ENCODE results near the gene NLN. TPM values are rescaled to one million over a fixed set of nuclear protein-coding genes. Genes with fewer than 3 reads are reported as not detected.
A peak's percentile ranks its signal among the peaks of the same experiment; 100 is the strongest.
"Not testable (repeated sequence)": the region's sequence is repeated elsewhere in the genome, so short reads cannot be mapped to it uniquely, and the experiment has no call there.

NLN gene
- polyA plus RNA-seq (2012; ENCODE audit: missing spikeins), result 19.2 TPM

DNA sequence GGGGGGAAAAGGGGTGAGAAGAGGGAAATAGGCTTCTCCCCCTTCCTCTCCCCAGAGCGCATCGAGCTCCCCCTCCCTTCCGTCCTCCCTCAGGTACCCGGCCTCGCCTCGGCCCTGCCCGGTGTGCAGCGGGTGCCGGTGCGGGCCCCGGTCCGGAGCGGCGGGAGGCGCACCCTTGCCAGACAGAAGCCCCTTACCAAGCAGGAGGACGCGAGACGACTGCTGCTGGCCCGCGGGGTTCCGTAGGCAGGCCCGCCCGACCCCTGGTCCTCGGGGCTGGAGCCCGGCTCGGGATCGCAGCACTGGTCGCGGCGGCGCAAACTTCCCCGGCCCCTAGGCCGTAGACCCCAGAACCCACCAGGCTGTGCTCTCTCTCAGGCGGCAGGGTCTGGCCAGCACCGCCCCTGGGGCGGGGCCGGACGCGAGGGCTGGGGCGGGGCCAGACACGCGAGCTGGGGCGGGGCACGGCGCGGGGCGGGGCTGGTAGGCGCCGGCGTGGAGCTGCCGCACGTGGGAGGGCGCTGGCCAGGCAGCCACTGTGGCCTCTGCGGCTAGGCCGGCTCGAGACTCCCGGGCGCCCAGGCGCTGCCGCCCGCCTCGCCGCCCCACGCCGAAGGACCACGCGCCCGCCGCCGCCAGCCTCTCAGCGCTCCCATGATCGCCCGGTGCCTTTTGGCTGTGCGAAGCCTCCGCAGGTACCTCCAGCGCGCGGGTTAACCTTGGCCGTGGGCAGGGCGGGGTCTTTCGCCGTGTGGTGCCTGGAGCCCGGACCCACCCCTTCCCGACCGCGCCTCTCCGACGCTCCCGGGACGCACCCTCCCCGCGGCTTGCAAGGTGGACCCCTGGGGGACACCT lies at the start of gene NLN, which contains the start of gene SGTB:
TSS of gene NLN (plus strand) at position 486 of the 855 bp plus-strand sequence. CDS start at position 655, 169 bp downstream.
TSS of gene SGTB (minus strand) at position 390 of the 855 bp plus-strand sequence. CDS start 1,302 bp downstream, outside the sequence.
- TF ChIP-seq POLR2AphosphoS5 (IDR thresholded peaks at IDR 0.05; ENCODE audit: low read depth, low read length), result no peak
- peak; percentile 62 for TF ChIP-seq POLR2A (IDR thresholded peaks at IDR 0.05; ENCODE audit: low read depth, low read length)
- TF ChIP-seq TAF1 (IDR thresholded peaks at IDR 0.05; ENCODE audit: borderline replicate concordance, low read depth, low read length), result no peak
- DNase-seq (ENCODE audit: insufficient read length) (peak; percentile 85), FAIRE-seq (peak; percentile 77)

DNA sequence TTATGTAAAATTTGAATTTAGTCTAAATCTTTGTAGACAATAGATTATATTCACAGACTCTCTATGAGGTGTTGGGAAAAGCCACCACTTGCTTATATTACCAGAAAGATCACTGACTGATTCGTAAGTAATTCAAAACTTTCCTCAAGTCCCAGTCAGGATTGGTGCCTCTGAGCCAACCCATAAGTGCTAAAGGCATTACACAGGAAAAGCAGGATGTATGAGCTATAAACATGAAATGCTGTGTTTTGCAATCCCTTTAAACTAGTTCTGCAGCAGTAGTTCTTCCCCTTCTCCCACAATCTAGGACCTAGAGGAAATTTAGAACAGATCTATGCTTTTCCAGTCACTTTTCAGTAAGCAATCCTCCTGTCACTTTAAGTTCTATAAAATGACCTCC lies 49.2 kb upstream of the NLN start:
- FAIRE-seq, result no peak
- no peak for DNase-seq (ENCODE audit: insufficient read length)
- TF ChIP-seq POLR2A (IDR thresholded peaks at IDR 0.05; ENCODE audit: low read depth, low read length) (no peak), TAF1 (IDR thresholded peaks at IDR 0.05; ENCODE audit: borderline replicate concordance, low read depth, low read length) (no peak), POLR2AphosphoS5 (IDR thresholded peaks at IDR 0.05; ENCODE audit: low read depth, low read length) (no peak)

DNA sequence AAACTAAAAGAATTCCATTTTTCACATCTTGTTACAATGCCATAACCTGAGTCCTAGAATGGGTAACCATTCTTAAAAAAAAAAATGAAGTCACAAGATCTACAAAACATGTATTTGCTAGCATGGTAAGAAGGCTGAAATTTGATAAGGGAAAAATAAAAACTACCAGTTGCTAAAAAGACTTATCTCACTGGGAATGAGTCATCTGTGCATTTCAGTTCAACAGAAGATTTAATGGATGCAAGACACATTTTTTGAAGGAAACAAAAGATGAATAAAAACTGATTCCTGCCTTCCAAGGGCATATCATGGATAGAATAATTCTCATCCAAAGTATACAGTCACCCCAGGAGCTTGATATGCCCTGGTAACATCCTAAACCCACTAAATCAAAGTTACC lies 47.3 kb upstream of the NLN start:
- no peak for DNase-seq (ENCODE audit: insufficient read length)
- TF ChIP-seq POLR2AphosphoS5 (IDR thresholded peaks at IDR 0.05; ENCODE audit: low read depth, low read length) (no peak), POLR2A (IDR thresholded peaks at IDR 0.05; ENCODE audit: low read depth, low read length) (no peak), TAF1 (IDR thresholded peaks at IDR 0.05; ENCODE audit: borderline replicate concordance, low read depth, low read length) (no peak)
- FAIRE-seq, result no peak

DNA sequence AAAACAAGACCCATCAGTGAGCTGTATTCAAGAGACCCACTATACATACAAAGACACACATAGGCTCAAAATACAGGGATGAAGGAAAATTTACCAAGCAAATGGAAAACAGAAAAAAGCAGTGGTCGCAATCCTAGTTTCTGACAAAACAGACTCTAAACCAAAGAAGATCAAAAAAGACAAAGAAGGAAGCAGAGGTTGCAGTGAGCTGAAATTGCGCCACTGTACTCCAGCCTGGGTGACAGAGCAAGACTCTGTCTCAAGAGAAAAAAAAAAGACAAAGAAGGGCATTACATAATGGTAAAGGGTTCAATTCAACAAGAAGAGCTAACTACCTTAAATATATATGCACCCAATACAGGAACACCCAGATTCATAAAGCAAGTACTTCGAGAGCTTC lies 45.9 kb upstream of the NLN start:
- not testable (repeated sequence) for FAIRE-seq; DNase-seq (ENCODE audit: insufficient read length)

DNA sequence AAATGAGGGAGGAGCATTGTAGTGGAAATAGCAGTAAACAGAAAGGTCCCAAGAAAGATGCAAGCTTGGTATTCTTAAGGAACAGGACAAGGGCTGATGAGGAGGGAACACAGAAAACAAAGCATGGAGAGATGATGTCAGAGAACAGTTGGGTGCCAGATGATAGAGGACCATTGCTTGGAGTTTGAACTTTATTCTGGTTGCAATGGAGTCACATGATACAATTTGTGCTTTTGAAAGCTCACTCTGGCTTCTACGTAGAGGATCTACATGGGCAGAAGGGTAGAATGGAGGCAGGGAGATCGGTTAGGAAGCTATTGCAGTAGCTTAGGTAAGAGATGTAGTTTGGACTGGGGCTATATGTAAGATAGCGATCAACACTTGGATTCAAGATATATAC lies 39.9 kb upstream of the NLN start:
- FAIRE-seq, result no peak
- TF ChIP-seq TAF1 (IDR thresholded peaks at IDR 0.05; ENCODE audit: borderline replicate concordance, low read depth, low read length) (no peak), POLR2AphosphoS5 (IDR thresholded peaks at IDR 0.05; ENCODE audit: low read depth, low read length) (no peak), POLR2A (IDR thresholded peaks at IDR 0.05; ENCODE audit: low read depth, low read length) (no peak)
- no peak for DNase-seq (ENCODE audit: insufficient read length)

DNA sequence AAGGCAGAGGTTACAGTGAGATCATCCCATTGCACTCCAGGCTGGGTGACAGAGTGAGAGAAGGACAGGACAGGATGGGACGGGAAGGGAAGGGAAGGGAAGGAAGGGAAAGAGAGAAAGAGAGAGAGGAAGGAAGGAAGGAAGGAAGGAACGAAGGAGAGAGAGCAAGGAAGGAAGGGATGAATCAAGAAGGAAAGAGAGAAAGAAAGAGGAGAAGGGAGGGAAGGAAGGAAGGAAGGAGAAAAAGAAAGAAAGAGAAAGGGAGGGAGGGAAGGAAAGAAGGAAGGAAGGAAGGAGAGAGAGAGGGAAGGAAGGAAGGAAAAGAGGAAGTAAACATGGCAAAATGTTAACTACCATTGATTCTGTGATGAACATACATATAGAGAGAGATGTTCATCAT lies 28.9 kb upstream of the NLN start:
- DNase-seq (ENCODE audit: insufficient read length) (no peak), FAIRE-seq (no peak)
- no peak for TF ChIP-seq TAF1 (IDR thresholded peaks at IDR 0.05; ENCODE audit: borderline replicate concordance, low read depth, low read length)
- no peak for TF ChIP-seq POLR2AphosphoS5 (IDR thresholded peaks at IDR 0.05; ENCODE audit: low read depth, low read length)
- TF ChIP-seq POLR2A (IDR thresholded peaks at IDR 0.05; ENCODE audit: low read depth, low read length), result no peak

DNA sequence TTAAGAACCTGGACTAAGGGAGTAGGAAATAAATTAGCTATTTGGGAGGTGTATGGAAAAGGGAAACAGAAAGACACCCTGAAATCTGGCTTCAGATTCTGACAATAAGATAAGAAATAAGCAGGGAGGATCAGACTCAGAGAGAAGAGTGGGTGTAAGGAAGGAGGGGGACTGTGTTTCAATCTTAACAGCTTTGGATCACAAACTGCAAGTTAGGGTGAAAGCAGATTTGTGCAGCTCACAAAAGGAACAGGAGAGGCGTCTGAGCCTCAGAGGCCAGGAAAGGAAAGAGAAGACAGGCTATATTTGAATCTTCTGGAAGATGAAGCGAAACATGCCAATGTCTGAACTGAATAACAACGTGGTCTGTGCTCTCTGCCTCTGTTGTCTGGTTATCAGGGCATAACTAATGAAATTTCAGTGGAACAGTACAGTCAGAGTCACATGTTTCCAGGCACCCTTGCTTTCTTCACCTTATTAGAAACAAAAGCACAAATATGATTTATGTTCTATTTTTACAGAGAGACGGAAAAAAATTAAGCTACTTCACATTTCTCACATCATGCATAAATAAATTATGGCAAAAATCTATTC lies 26.7 kb upstream of the NLN start:
- DNase-seq (ENCODE audit: insufficient read length) (no peak), FAIRE-seq (peak; percentile 75)
- TF ChIP-seq TAF1 (IDR thresholded peaks at IDR 0.05; ENCODE audit: borderline replicate concordance, low read depth, low read length), result no peak
- TF ChIP-seq POLR2AphosphoS5 (IDR thresholded peaks at IDR 0.05; ENCODE audit: low read depth, low read length), result no peak
- TF ChIP-seq POLR2A (IDR thresholded peaks at IDR 0.05; ENCODE audit: low read depth, low read length), result no peak

DNA sequence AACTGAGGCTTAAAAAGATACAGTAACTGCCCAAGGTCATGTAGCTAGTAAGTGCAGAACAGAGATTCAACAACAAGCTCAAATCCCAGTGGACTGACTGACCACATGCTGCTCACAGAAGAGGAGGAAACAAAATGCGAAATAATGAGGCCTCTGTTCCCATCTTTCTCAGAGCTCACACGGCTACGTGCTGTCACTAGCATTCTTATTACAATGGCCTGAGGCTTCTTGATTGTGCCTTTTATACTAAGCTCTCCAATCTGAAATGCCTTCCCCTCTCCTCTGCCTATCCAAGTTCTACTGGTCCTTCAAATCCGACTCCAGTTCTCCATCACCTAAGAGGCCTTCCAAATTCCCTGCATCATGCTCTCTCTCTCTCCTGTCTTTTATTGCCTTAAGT lies 26.1 kb upstream of the NLN start:
- no peak for FAIRE-seq

DNA sequence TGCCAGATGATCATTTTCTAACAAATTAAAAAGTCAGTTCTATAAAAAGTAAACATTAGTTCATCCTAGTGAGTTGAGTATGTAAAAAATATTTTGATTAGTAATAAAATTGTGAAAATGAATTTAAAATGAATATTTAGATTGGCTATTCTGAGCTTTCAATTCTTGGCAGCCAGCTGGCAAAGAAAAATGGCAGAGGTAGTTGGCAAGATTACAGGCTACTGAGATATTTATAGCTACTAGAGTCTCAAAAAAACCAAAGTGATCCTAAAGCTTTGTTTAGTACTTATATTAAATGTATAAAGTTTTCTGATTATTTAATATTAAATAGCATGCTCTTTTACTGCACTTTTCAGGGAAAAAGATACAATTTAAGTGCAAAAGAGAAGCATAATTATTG lies 25.1 kb upstream of the NLN start:
- no peak for FAIRE-seq
- TF ChIP-seq POLR2AphosphoS5 (IDR thresholded peaks at IDR 0.05; ENCODE audit: low read depth, low read length) (no peak), POLR2A (IDR thresholded peaks at IDR 0.05; ENCODE audit: low read depth, low read length) (no peak), TAF1 (IDR thresholded peaks at IDR 0.05; ENCODE audit: borderline replicate concordance, low read depth, low read length) (no peak)
- DNase-seq (ENCODE audit: insufficient read length), result no peak

More for the DNA sequence above, 26.1 kb upstream of the NLN start:
- TF ChIP-seq POLR2AphosphoS5 (IDR thresholded peaks at IDR 0.05; ENCODE audit: low read depth, low read length) (no peak), TAF1 (IDR thresholded peaks at IDR 0.05; ENCODE audit: borderline replicate concordance, low read depth, low read length) (no peak), POLR2A (IDR thresholded peaks at IDR 0.05; ENCODE audit: low read depth, low read length) (no peak)
- DNase-seq (ENCODE audit: insufficient read length), result no peak

DNA sequence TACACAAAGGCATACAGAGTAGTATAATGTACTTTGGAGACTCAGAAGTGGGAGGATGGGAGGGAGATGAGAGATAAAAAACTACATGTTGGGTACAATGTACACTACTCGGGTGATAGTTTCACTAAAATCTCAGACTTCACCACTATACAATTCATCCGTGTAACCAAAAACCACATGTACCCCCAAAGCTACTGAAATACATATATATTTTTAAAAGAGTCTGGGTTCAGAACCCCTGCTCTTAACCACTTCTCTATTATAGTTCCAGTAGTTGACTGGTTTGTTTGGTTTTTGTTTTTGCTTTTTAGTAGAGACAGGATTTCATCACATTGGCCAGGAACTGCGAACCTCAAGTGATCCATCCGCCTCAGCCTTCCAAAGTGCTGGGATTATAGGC lies 22.7 kb upstream of the NLN start:
- no peak for TF ChIP-seq POLR2AphosphoS5 (IDR thresholded peaks at IDR 0.05; ENCODE audit: low read depth, low read length)
- no peak for TF ChIP-seq POLR2A (IDR thresholded peaks at IDR 0.05; ENCODE audit: low read depth, low read length)
- no peak for TF ChIP-seq TAF1 (IDR thresholded peaks at IDR 0.05; ENCODE audit: borderline replicate concordance, low read depth, low read length)
- DNase-seq (ENCODE audit: insufficient read length) (no peak), FAIRE-seq (no peak)

DNA sequence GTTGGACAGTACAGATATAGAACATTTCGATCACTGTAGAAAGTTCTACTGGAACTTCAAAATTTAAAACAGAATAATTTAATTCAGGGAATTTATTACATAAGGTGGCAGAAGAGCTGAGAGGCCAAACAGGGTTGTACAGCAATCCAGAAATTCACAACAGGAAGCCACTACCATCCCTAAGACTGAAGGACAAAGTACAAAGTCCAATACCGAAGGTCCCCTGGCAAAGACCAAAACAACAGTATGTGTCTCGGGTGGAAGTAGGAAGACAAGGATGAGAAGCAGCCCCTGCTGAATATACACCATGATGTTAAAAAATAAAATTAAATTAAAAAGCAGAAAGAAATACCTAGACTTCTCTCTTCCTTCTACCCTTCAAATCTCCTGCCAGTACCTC lies 20.0 kb upstream of the NLN start:
- DNase-seq (ENCODE audit: insufficient read length), result no peak
- TF ChIP-seq POLR2AphosphoS5 (IDR thresholded peaks at IDR 0.05; ENCODE audit: low read depth, low read length) (no peak), POLR2A (IDR thresholded peaks at IDR 0.05; ENCODE audit: low read depth, low read length) (no peak), TAF1 (IDR thresholded peaks at IDR 0.05; ENCODE audit: borderline replicate concordance, low read depth, low read length) (no peak)
- no peak for FAIRE-seq

All from GM12892 (cell line).